HEK293 (cell line): ENCODE measurements around the gene VPS18.

Experiments used
- BCL11A ChIP-seq: fragments of 450-650 bp; formaldehyde crosslinking; IDR thresholded peaks from 2 replicates; pipeline ENCODE4 v1.5.1; 2016; ENCODE audit warnings: low read depth, missing biosample characterization, missing genetic modification characterization
- GLI4 ChIP-seq: fragments of 450-650 bp; formaldehyde crosslinking; IDR thresholded peaks from 2 replicates; pipeline ENCODE4 v1.5.1; 2016; ENCODE audit warnings: missing biosample characterization, missing genetic modification characterization
- GLIS1 ChIP-seq: fragments of 450-650 bp; formaldehyde crosslinking; IDR thresholded peaks from 2 replicates; pipeline ENCODE4 v1.5.1; 2016; ENCODE audit warnings: missing biosample characterization, missing genetic modification characterization
- GLIS2 ChIP-seq: fragments of 450-650 bp; formaldehyde crosslinking; IDR thresholded peaks from 2 replicates; pipeline ENCODE4 v1.5.1; 2016; ENCODE audit warnings: missing biosample characterization, missing genetic modification characterization
- HOXA7 ChIP-seq: sonication (generic); formaldehyde crosslinking; IDR thresholded peaks from 2 replicates; pipeline ENCODE4 v1.8.1; 2022; ENCODE audit warnings: missing genetic modification reagents, borderline replicate concordance
- KLF16 ChIP-seq: fragments of 450-650 bp; formaldehyde crosslinking; IDR thresholded peaks from 2 replicates; pipeline ENCODE4 v1.5.1; 2017; ENCODE audit warnings: missing biosample characterization, missing genetic modification characterization
- KLF8 ChIP-seq: fragments of 450-650 bp; formaldehyde crosslinking; IDR thresholded peaks from 2 replicates; pipeline ENCODE4 v1.5.1; 2016; ENCODE audit warnings: missing biosample characterization, missing genetic modification characterization
- TRIM28 ChIP-seq: IDR thresholded peaks from 2 replicates; pipeline ENCODE4 v1.6.1; 2011; ENCODE audit warnings: low read length, control low read depth, borderline replicate concordance
- ZFHX2 ChIP-seq: fragments of 450-650 bp; formaldehyde crosslinking; conservative IDR thresholded peaks from 2 replicates; pipeline ENCODE4 v1.5.1; 2016; ENCODE audit warnings: missing biosample characterization, missing genetic modification characterization
- ZNF112 ChIP-seq: fragments of 450-650 bp; formaldehyde crosslinking; IDR thresholded peaks from 2 replicates; pipeline ENCODE4 v1.5.0; 2017; ENCODE audit warnings: missing biosample characterization, missing genetic modification characterization
- ZNF19 ChIP-seq: fragments of 450-650 bp; formaldehyde crosslinking; IDR thresholded peaks from 2 replicates; pipeline ENCODE4; 2016; ENCODE audit warnings: missing biosample characterization, missing genetic modification characterization, low read depth
- ZNF202 ChIP-seq: fragments of 450-650 bp; formaldehyde crosslinking; IDR thresholded peaks from 2 replicates; pipeline ENCODE4 v1.5.1; 2016; ENCODE audit warnings: missing biosample characterization, missing genetic modification characterization, borderline replicate concordance
- ZNF248 ChIP-seq: fragments of 450-650 bp; formaldehyde crosslinking; IDR thresholded peaks from 2 replicates; pipeline ENCODE4 v1.5.1; 2017; ENCODE audit warnings: missing biosample characterization, missing genetic modification characterization
- ZNF266 ChIP-seq: fragments of 450-650 bp; formaldehyde crosslinking; IDR thresholded peaks from 2 replicates; pipeline ENCODE4 v1.5.1; 2016; ENCODE audit warnings: missing biosample characterization, missing genetic modification characterization, low read depth
- ZNF324 ChIP-seq: fragments of 450-650 bp; formaldehyde crosslinking; IDR thresholded peaks from 2 replicates; pipeline ENCODE4 v1.5.1; 2016; ENCODE audit warnings: missing biosample characterization, missing genetic modification characterization
- ZNF341 ChIP-seq: fragments of 450-650 bp; formaldehyde crosslinking; IDR thresholded peaks from 2 replicates; pipeline ENCODE4; 2016; ENCODE audit warnings: low read depth, missing biosample characterization, missing genetic modification characterization
- ZNF394 ChIP-seq: fragments of 450-650 bp; formaldehyde crosslinking; IDR thresholded peaks from 2 replicates; pipeline ENCODE4 v1.5.1; 2016; ENCODE audit warnings: missing biosample characterization, missing genetic modification characterization, mild to moderate bottlenecking, moderate library complexity, borderline replicate concordance
- ZNF404 ChIP-seq: fragments of 450-650 bp; formaldehyde crosslinking; IDR thresholded peaks from 2 replicates; pipeline ENCODE4 v1.5.1; 2017; ENCODE audit warnings: missing biosample characterization, missing genetic modification characterization
- ZNF626 ChIP-seq: fragments of 450-650 bp; sonication (Bioruptor Pico); formaldehyde crosslinking; IDR thresholded peaks from 2 replicates; pipeline ENCODE4 v1.5.1; 2018; ENCODE audit warnings: missing biosample characterization, missing genetic modification characterization, inconsistent platforms
- ZNF660 ChIP-seq: fragments of 450-650 bp; IDR thresholded peaks from 2 replicates; pipeline ENCODE4 v1.5.1; 2018; ENCODE audit warnings: missing biosample characterization, mild to moderate bottlenecking, missing genetic modification characterization
- ZNF701 ChIP-seq: fragments of 450-650 bp; formaldehyde crosslinking; IDR thresholded peaks from 2 replicates; pipeline ENCODE4 v1.5.1; 2016; ENCODE audit warnings: missing biosample characterization, missing genetic modification characterization
- ZNF843 ChIP-seq: fragments of 450-650 bp; formaldehyde crosslinking; IDR thresholded peaks from 2 replicates; pipeline ENCODE4 v1.5.1; 2016; ENCODE audit warnings: missing biosample characterization, missing genetic modification characterization
- TF ChIP-seq, protein P1 (sequence below): fragments of 450-650 bp; formaldehyde crosslinking; IDR thresholded peaks from 2 replicates; pipeline ENCODE4 v1.5.1; 2016; ENCODE audit warnings: missing biosample characterization, missing genetic modification characterization
- TF ChIP-seq, protein P2 (sequence below): fragments of 450-650 bp; IDR thresholded peaks from 2 replicates; pipeline ENCODE4 v1.5.1; 2018; ENCODE audit warnings: missing biosample characterization, missing genetic modification characterization
- TF ChIP-seq, protein P3 (sequence below): fragments of 450-650 bp; formaldehyde crosslinking; IDR thresholded peaks from 2 replicates; pipeline ENCODE4 v1.5.1; 2016; ENCODE audit warnings: missing biosample characterization, missing genetic modification characterization, borderline replicate concordance
- TF ChIP-seq, protein P4 (sequence below): fragments of 450-650 bp; formaldehyde crosslinking; IDR thresholded peaks from 2 replicates; pipeline ENCODE4 v1.5.1; 2016; ENCODE audit warnings: missing biosample characterization, missing genetic modification characterization
- TF ChIP-seq, protein P5 (sequence below): fragments of 450-650 bp; formaldehyde crosslinking; conservative IDR thresholded peaks from 2 replicates; pipeline ENCODE4 v1.5.1; 2016; ENCODE audit warnings: low read depth, missing biosample characterization, missing genetic modification characterization
- TF ChIP-seq, protein P6 (sequence below): fragments of 450-650 bp; formaldehyde crosslinking; IDR thresholded peaks from 2 replicates; pipeline ENCODE4 v1.5.1; 2016; ENCODE audit warnings: missing biosample characterization, missing genetic modification characterization, low read depth

VPS18 gene

DNA sequence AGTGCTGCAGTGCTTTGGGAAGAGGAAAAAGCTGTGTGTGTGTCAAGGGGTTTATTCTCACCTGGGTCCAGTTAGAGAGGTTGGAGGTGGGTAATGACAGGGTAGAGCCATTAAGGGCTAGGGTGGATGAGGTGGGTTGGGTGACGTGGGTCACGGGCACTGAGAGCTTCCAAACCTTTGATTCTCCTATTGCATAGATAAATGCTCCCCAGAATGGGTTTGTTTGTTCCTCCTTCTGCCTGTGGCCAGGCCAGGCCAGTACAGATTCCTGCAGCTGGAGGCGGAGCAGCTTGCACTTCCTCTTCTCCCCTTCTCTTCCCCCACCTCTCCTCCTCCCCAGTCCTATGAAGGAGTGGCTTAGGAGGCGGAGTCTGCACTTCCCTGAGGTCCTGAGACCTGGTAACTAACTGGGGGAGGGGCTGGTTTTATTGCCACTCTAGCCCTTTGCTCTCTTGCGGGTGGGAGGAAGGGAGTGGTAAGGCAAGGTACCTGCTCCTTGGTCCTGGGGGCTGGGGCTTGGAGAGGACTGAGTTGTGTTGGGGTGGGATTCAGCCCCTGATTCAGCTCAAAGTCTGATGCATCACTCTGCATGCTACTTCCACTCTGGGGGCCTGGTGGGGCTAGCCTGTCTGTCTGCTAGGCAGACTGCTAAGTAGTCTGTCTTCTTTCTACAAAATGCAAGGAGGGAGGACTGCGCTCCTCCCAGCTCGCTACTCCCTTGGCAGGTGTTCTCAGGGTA lies 46.9 kb upstream of the VPS18 start (continued):
- TF ChIP-seq, protein P1, sequence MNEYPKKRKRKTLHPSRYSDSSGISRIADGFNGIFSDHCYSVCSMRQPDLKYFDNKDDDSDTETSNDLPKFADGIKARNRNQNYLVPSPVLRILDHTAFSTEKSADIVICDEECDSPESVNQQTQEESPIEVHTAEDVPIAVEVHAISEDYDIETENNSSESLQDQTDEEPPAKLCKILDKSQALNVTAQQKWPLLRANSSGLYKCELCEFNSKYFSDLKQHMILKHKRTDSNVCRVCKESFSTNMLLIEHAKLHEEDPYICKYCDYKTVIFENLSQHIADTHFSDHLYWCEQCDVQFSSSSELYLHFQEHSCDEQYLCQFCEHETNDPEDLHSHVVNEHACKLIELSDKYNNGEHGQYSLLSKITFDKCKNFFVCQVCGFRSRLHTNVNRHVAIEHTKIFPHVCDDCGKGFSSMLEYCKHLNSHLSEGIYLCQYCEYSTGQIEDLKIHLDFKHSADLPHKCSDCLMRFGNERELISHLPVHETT (tag by site-specific recombination) = no peak
- TF ChIP-seq ZNF341 (tag by site-specific recombination) (peak; percentile 58; the same call in 1 of the 2 replicates), KLF16 (tag by site-specific recombination) (no peak), ZNF404 (tag by site-specific recombination) (no peak), ZNF626 (tag by site-specific recombination) (no peak), HOXA7 (CRISPR knock-in tag) (no peak), TRIM28 (no peak), ZNF701 (tag by site-specific recombination) (no peak), GLIS1 (tag by site-specific recombination) (peak; percentile 37; the same call in 1 of the 2 replicates), ZNF394 (no peak), ZNF843 (tag by site-specific recombination) (no peak), GLIS2 (tag by site-specific recombination) (0 out of 2 replicates have a peak, but pooled peaks have one; percentile 4), ZNF248 (no peak), ZFHX2 (peak; percentile 72; the same call in 1 of the 2 replicates), ZNF202 (no peak), GLI4 (tag by site-specific recombination) (no peak), KLF8 (tag by site-specific recombination) (no peak), ZNF660 (tag by site-specific recombination) (no peak), ZNF324 (tag by site-specific recombination) (no peak), ZNF266 (tag by site-specific recombination) (no peak), BCL11A (tag by site-specific recombination) (no peak), ZNF19 (tag by site-specific recombination) (no peak), ZNF112 (tag by site-specific recombination) (no peak)
- TF ChIP-seq, protein P2, sequence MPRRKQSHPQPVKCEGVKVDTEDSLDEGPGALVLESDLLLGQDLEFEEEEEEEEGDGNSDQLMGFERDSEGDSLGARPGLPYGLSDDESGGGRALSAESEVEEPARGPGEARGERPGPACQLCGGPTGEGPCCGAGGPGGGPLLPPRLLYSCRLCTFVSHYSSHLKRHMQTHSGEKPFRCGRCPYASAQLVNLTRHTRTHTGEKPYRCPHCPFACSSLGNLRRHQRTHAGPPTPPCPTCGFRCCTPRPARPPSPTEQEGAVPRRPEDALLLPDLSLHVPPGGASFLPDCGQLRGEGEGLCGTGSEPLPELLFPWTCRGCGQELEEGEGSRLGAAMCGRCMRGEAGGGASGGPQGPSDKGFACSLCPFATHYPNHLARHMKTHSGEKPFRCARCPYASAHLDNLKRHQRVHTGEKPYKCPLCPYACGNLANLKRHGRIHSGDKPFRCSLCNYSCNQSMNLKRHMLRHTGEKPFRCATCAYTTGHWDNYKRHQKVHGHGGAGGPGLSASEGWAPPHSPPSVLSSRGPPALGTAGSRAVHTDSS (tag by site-specific recombination) = no peak
- TF ChIP-seq, protein P3, sequence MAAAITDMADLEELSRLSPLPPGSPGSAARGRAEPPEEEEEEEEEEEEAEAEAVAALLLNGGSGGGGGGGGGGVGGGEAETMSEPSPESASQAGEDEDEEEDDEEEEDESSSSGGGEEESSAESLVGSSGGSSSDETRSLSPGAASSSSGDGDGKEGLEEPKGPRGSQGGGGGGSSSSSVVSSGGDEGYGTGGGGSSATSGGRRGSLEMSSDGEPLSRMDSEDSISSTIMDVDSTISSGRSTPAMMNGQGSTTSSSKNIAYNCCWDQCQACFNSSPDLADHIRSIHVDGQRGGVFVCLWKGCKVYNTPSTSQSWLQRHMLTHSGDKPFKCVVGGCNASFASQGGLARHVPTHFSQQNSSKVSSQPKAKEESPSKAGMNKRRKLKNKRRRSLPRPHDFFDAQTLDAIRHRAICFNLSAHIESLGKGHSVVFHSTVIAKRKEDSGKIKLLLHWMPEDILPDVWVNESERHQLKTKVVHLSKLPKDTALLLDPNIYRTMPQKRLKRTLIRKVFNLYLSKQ (tag by site-specific recombination) = no peak
- TF ChIP-seq, protein P4, sequence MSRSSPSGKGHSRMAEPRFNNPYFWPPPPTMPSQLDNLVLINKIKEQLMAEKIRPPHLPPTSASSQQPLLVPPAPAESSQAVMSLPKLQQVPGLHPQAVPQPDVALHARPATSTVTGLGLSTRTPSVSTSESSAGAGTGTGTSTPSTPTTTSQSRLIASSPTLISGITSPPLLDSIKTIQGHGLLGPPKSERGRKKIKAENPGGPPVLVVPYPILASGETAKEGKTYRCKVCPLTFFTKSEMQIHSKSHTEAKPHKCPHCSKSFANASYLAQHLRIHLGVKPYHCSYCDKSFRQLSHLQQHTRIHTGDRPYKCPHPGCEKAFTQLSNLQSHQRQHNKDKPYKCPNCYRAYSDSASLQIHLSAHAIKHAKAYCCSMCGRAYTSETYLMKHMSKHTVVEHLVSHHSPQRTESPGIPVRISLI (tag by site-specific recombination) = no peak
- TF ChIP-seq, protein P5, sequence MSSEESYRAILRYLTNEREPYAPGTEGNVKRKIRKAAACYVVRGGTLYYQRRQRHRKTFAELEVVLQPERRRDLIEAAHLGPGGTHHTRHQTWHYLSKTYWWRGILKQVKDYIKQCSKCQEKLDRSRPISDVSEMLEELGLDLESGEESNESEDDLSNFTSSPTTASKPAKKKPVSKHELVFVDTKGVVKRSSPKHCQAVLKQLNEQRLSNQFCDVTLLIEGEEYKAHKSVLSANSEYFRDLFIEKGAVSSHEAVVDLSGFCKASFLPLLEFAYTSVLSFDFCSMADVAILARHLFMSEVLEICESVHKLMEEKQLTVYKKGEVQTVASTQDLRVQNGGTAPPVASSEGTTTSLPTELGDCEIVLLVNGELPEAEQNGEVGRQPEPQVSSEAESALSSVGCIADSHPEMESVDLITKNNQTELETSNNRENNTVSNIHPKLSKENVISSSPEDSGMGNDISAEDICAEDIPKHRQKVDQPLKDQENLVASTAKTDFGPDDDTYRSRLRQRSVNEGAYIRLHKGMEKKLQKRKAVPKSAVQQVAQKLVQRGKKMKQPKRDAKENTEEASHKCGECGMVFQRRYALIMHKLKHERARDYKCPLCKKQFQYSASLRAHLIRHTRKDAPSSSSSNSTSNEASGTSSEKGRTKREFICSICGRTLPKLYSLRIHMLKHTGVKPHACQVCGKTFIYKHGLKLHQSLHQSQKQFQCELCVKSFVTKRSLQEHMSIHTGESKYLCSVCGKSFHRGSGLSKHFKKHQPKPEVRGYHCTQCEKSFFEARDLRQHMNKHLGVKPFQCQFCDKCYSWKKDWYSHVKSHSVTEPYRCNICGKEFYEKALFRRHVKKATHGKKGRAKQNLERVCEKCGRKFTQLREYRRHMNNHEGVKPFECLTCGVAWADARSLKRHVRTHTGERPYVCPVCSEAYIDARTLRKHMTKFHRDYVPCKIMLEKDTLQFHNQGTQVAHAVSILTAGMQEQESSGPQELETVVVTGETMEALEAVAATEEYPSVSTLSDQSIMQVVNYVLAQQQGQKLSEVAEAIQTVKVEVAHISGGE = no peak
- TF ChIP-seq, protein P6, sequence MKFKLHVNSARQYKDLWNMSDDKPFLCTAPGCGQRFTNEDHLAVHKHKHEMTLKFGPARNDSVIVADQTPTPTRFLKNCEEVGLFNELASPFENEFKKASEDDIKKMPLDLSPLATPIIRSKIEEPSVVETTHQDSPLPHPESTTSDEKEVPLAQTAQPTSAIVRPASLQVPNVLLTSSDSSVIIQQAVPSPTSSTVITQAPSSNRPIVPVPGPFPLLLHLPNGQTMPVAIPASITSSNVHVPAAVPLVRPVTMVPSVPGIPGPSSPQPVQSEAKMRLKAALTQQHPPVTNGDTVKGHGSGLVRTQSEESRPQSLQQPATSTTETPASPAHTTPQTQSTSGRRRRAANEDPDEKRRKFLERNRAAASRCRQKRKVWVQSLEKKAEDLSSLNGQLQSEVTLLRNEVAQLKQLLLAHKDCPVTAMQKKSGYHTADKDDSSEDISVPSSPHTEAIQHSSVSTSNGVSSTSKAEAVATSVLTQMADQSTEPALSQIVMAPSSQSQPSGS = no peak
